Measurements from ENCODE around the gene FIBCD1. TPM values are rescaled to one million over a fixed set of nuclear protein-coding genes. Genes with fewer than 3 reads are reported as not detected.
A peak's percentile ranks its signal among the peaks of the same experiment; 100 is the strongest.

The FIBCD1 gene
- total and polyA plus RNA-seq, 9 of the 15 experiments (the other 6 are each of a cell fraction or from before 2014, with no cell fraction given), result 0.53 to 1.2 (median 0.95) TPM; not detected in 4

- TF ChIP-seq, protein P1, sequence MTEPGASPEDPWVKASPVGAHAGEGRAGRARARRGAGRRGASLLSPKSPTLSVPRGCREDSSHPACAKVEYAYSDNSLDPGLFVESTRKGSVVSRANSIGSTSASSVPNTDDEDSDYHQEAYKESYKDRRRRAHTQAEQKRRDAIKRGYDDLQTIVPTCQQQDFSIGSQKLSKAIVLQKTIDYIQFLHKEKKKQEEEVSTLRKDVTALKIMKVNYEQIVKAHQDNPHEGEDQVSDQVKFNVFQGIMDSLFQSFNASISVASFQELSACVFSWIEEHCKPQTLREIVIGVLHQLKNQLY (CRISPR knock-in tag; conservative IDR thresholded peaks at IDR 0.05), result 0 out of 4 replicates have a peak, but pooled peaks of 1 of the 2 experiments have one; percentile 13
- no peak for TF ChIP-seq WHSC1 (IDR thresholded peaks at IDR 0.05; ENCODE audit: low read length)
- DNase-seq (ENCODE audit: extremely low read depth in 1 of 4, low spot score in 3 of 4), result peak in 2 of 4 experiments; percentile 54 to 55
- WGBS (ENCODE audit: insufficient coverage, low coverage, missing lambda C conversion rate), result 90% methylated on average over 25 of the region's 25 CpGs
- ATAC-seq, result no peak
- Histone ChIP-seq H3K9me1 (ENCODE audit: control insufficient read depth, insufficient read depth, low read length) (peaks cover 12% of the 10 kb centered on the region), H3K27me3 (ENCODE audit: control insufficient read depth in 2 of 2, insufficient read depth in 2 of 2, low read length in 2 of 2) (no peaks in the 10 kb centered on the region), H2AFZ (ENCODE audit: low read depth, low read length) (no peak overlapping the region), H3K9ac (ENCODE audit: insufficient read depth in 1 of 2, low read depth in 2 of 2, low read length in 2 of 2) (peak overlapping the region in 1 of 2 experiments; percentile 5; a peak in 1 of 4 replicates), H3K4me2 (ENCODE audit: insufficient read depth, low read length) (no peak overlapping the region), H3K36me3 (ENCODE audit: control insufficient read depth, insufficient read depth, low read length) (peaks cover 95% of the 10 kb centered on the region), H3K27ac (ENCODE audit: extremely low read depth, low read depth, low read length) (no peak overlapping the region), H4K20me1 (replicated peaks; ENCODE audit: control insufficient read depth, insufficient read depth, low read length) (peaks cover 38% of the 10 kb centered on the region), H3K9me3 (replicated peaks; ENCODE audit: control insufficient read depth, insufficient read depth, low read depth, low read length) (no peaks in the 10 kb centered on the region), H3K4me1 (replicated peaks in 1 of 2; ENCODE audit: control insufficient read depth in 2 of 2, insufficient read depth in 2 of 2, low read length in 2 of 2) (peaks cover 0 to 40% of the 10 kb centered on the region in 2 experiments; a peak in 1 of 5 replicates), H3K4me3 (no peak overlapping the region), H3K79me2 (ENCODE audit: control insufficient read depth, insufficient read depth, low read length) (no peaks in the 10 kb centered on the region)
- BruUV-seq (replicated peaks), result no TSS peak
- POLR2A ChIA-PET, result interaction anchor here (0.5 to 14.2 kb wide), 16 partner anchors 10 to 143 kb away, joined by 3 to 220 read pairs (median 4); partner anchors contain the start of gene QRFP
- CTCF ChIA-PET (ENCODE audit: low intra/inter-chr PET ratio), result interaction anchor here (0.6 kb wide), 1 partner anchor 51 kb away, joined by 3 read pairs; no protein-coding TSS in a partner anchor
- no peak for FAIRE-seq
- intact Hi-C loops (cut with micrococcal nuclease) (no loop called here), in situ Hi-C loops (cut with MboI) (no loop called here)
These were observed 54.9 kb downstream of the FIBCD1 start for GRCh38 chr9:130884111-130884531.

- no peak for FAIRE-seq
- H3K9ac ChIP-seq (ENCODE audit: insufficient read depth in 1 of 2, low read depth in 2 of 2, low read length in 2 of 2), result no peak overlapping the region; a peak in 1 of 4 replicates
- no TSS peak for BruUV-seq (replicated peaks)
- TF ChIP-seq HDAC1 (IDR thresholded peaks at IDR 0.05), result no peak
- no peak for TF ChIP-seq SP2 (IDR thresholded peaks at IDR 0.05; ENCODE audit: extremely low read depth, low read depth, low read length, poor library complexity, severe bottlenecking)
- no peak for TF ChIP-seq BRD4 (IDR thresholded peaks at IDR 0.05)
- TF ChIP-seq, protein P2, sequence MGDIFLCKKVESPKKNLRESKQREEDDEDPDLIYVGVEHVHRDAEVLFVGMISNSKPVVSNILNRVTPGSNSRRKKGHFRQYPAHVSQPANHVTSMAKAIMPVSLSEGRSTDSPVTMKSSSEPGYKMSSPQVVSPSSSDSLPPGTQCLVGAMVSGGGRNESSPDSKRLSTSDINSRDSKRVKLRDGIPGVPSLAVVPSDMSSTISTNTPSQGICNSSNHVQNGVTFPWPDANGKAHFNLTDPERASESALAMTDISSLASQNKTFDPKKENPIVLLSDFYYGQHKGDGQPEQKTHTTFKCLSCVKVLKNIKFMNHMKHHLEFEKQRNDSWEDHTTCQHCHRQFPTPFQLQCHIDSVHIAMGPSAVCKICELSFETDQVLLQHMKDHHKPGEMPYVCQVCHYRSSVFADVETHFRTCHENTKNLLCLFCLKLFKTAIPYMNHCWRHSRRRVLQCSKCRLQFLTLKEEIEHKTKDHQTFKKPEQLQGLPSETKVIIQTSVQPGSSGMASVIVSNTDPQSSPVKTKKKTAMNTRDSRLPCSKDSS (IDR thresholded peaks at IDR 0.05; ENCODE audit: low read depth, partially characterized antibody), result no peak
- no peak for TF ChIP-seq ZBTB33 (CRISPR knock-in tag; IDR thresholded peaks at IDR 0.05)
These were observed 55.6 kb downstream of the FIBCD1 start for GRCh38 chr9:130883479-130883878.

More at GRCh38 chr9:130883479-130883878, 55.6 kb downstream of the FIBCD1 start:
- no peak overlapping the region for H3K4me3 ChIP-seq
- 73% methylated on average over 5 of the region's 5 CpGs for WGBS (ENCODE audit: insufficient coverage, low coverage, missing lambda C conversion rate)
- peaks cover 94% of the 10 kb centered on the region for H3K36me3 ChIP-seq (ENCODE audit: control insufficient read depth, insufficient read depth, low read length)
- DNase-seq (ENCODE audit: extremely low read depth in 1 of 4, low spot score in 3 of 4) (peak in 2 of 4 experiments; percentile 53 to 54), ATAC-seq (no peak)
- no peaks in the 10 kb centered on the region for H3K27me3 ChIP-seq (ENCODE audit: control insufficient read depth in 2 of 2, insufficient read depth in 2 of 2, low read length in 2 of 2)
- peaks cover 0 to 38% of the 10 kb centered on the region in 2 experiments; a peak in 1 of 5 replicates for H3K4me1 ChIP-seq (replicated peaks in 1 of 2; ENCODE audit: control insufficient read depth in 2 of 2, insufficient read depth in 2 of 2, low read length in 2 of 2)
- H3K4me2 ChIP-seq (ENCODE audit: insufficient read depth, low read length), result no peak overlapping the region
- intact Hi-C loops (cut with micrococcal nuclease) (no loop called here), in situ Hi-C loops (cut with MboI) (no loop called here)
- H4K20me1 ChIP-seq (replicated peaks; ENCODE audit: control insufficient read depth, insufficient read depth, low read length), result peaks cover 37% of the 10 kb centered on the region
- H3K9me1 ChIP-seq (ENCODE audit: control insufficient read depth, insufficient read depth, low read length), result peaks cover 12% of the 10 kb centered on the region
- no peak overlapping the region for H2AFZ ChIP-seq (ENCODE audit: low read depth, low read length)
- no peaks in the 10 kb centered on the region for H3K79me2 ChIP-seq (ENCODE audit: control insufficient read depth, insufficient read depth, low read length)
- H3K9me3 ChIP-seq (replicated peaks; ENCODE audit: control insufficient read depth, insufficient read depth, low read depth, low read length), result no peaks in the 10 kb centered on the region
- ChIA-PET CTCF (ENCODE audit: low intra/inter-chr PET ratio) (interaction anchor here (0.6 kb wide), 1 partner anchor 52 kb away, joined by 3 read pairs; no protein-coding TSS in a partner anchor), POLR2A (interaction anchor here (0.6 to 14.2 kb wide), 16 partner anchors 10 to 143 kb away, joined by 3 to 220 read pairs (median 4); partner anchors contain the start of gene QRFP)
- H3K27ac ChIP-seq (ENCODE audit: extremely low read depth, low read depth, low read length), result no peak overlapping the region

Measured in K562 (cell line).